Stimulated activated CD8-positive, alpha-beta memory T cell treated with anti-CD3 and anti-CD28 coated beads, Interleukin-15, amount 100 ng/mL, for 24 hours (primary cell): ENCODE results near the gene RAB38.

Source experiments
- DNase-seq: peaks from one replicate; pipeline ENCODE4 v3.0.0-alpha.2; 2020; ENCODE audit warnings: low read depth

Gene RAB38

DNA sequence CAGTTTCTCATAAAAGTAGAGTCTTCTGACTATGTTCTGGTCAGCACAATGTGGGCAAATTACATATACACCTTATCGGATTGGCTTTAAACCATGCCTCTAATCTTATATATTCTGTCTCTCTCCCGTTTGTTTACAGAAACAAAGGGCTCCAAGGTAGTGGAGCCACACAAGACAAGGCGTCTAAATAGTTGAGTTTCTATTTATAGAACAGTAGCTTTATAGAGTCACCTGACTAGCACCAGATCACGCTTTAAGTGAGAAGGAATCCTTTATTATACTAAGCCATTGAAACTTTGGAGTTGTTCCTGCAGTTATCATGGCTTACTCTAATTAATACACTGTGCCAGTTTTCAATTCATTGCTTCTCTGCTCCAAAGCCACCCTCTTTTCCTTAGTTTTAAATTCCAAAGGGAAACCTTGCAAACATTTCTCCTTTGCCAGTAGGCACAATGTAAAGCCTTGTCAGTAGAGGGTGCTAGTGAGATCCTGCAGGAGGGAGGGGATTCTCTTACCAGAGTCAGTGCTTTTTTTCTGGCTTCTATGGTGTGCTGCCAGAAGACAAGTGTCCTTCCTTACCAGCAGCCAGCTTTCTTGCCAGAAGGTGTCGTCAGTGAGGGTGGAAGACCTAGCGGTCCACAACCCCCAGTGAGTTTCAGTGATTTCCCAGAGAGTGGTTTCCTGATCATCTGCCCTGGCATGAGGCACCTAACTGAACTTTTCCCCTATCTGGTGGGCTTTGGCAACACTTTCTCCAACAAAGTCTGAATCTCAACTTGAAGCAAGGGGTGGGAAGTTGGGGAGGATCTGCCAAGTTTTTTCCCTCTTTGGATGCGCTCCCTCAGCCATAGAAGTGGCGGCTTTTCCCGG lies 71.7 kb downstream of the RAB38 start:
- DNase-seq: no peak

- no peak for DNase-seq
Measured at GRCh38 chr11:88102598-88102934, 72.7 kb downstream of the RAB38 start.

GRCh38 chr11:88101881-88102597 lies 73.2 kb downstream of the RAB38 start:
- no peak for DNase-seq

DNA sequence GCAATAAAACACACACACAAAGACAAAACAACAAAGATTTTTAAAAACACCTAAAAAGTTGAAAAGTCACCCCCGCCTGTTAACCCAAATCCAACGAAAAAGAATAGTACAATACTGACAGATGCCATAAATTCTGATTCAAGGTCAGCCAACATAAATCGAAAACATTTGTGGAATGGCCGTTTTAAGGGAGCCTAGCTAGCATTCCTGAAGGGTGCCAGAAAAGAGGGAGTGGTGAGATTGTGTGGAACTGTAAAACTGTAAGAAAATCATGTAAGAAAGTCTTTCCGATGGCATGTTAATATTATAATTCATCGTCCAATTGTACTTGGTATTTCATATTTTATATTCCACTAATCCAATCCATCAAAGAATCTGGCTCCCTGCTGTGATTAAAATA lies 75.1 kb downstream of the RAB38 start:
- no peak for DNase-seq

DNA sequence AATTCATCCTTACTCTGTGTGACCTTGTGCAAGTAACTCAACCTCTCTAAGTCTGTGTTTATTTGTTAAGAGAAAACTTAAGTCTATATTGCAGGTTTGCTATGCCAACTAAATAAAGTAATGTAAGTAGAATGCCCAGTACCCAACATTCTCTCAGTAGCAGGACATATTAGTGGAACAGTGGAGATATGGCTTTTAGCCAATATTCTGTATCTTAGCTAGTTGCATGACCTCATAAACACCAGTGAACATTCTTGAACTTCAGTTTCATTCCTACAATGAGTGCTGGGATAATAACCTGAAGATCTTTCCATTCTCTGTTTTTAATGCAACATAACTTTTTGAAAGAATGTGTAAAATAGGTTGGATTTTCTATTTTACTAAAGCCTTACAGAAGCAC lies 77.0 kb downstream of the RAB38 start:
- DNase-seq: no peak

DNA sequence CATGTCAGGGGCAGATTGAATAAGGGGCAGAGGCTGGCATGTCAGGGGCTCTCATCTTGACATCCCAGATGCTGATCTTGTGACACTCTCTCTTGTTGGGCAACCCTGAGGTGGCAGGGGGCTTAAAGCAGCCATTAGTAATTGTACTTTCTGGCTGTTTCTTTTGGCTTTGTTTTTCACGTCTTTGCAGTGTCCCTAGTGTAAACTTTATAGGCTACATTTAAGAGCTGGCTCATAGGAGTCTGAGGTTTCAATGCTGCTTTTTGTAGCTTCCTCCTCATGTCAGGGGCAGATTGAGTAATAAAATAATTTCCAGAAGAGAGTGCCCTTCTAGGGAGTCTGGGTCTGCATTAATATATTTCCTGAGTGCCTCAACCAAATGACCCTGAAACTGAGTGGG lies 86.1 kb downstream of the RAB38 start:
- no peak for DNase-seq

DNA sequence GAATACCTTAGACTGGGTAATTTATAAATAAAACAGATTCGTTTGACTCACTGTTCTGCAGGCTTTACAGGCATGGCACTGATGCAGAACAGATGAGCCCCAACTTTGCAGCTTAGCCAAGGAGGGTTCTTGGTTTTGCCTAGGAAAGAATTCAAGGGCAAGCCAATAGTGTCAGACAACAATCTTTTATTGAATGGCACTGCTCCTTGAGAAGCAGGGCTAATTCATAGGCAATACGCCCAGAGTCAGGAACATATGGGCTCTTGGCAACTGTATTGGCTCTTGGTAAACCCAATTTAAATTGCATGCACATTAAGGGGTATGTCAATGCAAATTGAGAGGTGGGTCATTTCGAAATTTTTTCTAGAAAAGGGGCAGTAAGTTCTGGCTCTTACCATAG lies 87.9 kb downstream of the RAB38 start:
- DNase-seq: no peak

DNA sequence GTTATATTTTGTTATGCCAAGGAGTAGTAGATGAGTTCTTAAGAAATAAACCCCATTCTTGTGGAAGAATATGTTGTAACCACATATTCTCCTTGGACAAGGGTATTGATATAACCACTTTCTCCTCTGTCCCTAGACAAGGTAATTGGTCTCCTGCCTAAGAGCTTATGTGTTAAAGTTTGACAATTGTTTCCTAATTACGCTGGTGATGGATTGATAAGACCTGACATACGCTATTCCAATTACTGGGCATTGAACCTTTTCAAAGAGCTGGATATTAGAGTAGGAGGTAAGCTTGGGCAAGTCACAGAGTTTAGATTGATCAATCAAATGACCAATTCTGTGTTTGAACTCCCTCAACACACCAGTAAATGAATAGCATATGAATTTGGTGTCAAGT lies 88.9 kb downstream of the RAB38 start:
- no peak for DNase-seq

GRCh38 chr11:88070437-88070836 lies 104.8 kb downstream of the RAB38 start:
- no peak for DNase-seq

DNA sequence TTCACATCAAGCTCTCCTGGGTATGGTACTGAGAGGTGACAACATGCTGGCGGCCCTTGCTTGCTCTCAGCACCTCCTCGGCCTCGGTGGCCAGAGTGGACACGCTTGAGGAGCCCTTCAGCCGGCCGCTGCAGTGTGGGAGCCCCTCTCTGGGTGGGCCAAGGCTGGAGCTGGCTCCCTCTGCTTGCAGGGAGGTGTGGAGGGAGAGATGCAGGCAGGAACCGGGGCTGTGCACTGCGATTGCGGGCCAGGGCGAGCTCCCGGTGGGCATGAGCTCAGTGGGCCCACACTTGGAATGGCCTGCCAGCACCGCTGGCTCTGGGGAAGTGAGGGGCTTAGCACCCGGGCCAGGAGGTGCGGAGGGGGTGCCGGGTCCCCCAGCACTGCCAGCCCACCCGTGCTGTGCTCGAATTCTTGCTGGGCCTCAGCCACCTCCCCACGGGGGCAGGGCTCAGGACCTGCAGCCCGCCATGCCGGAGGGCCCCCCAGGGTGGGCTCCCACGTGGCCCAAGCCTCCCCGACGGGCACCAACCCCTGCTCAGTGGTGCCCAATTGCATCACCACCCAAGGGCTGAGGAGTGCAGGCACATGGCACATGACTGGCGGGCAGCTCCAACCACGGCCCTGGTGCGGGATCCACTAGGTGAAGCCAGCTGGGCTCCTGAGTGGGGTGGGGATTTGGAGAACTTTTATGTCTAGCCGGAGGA lies 106.2 kb downstream of the RAB38 start:
- no peak for DNase-seq

- DNase-seq: no peak
Measured at GRCh38 chr11:88066090-88066489, 109.2 kb downstream of the RAB38 start.

- DNase-seq: no peak
Measured at GRCh38 chr11:88064097-88064705, 111.0 kb downstream of the RAB38 start.
